CD14-positive monocyte (primary cell): ENCODE data around the gene TMEM47. TPM values are rescaled to one million over a fixed set of nuclear protein-coding genes. Genes with fewer than 3 reads are reported as not detected.

ENCODE experiments used
- DNase-seq, 3 donors: peaks; one replicate each; pipeline ENCODE4 v3.0.0-alpha.2; 2011 to 2022
- H2AFZ ChIP-seq: 2 replicates; pipeline ENCODE4 v1.6.0; 2012; ENCODE audit warnings: mild to moderate bottlenecking, low read depth, low read length, inconsistent platforms; ENCODE audit not compliant: insufficient read depth, poor library complexity, severe bottlenecking
- H3K27ac ChIP-seq, 2 donors: 1 replicate in 1 of 2; 2 replicates in 1 of 2; pipeline ENCODE4 v1.5.1; 2012 to 2013; ENCODE audit warnings: low read length in 2 of 2, control low read depth in 1 of 2, inconsistent platforms in 1 of 2, low read depth in 1 of 2, mild to moderate bottlenecking in 1 of 2
- H3K27me3 ChIP-seq, 2 donors: one replicate each; pipeline versions ENCODE4 v1.6.0 to v1.6.1; 2011 to 2013; ENCODE audit warnings: low read length in 2 of 2; ENCODE audit not compliant: control insufficient read depth in 2 of 2, insufficient read depth in 2 of 2
- H3K36me3 ChIP-seq, 2 donors: replicated peaks in 1 of 2; 1 replicate in 1 of 2; 2 replicates in 1 of 2; pipeline versions ENCODE4 v1.5.1 to v1.6.1; 2012 to 2013; ENCODE audit warnings: low read length in 2 of 2, control low read depth in 1 of 2, inconsistent platforms in 1 of 2, mild to moderate bottlenecking in 1 of 2; ENCODE audit not compliant: insufficient read depth in 2 of 2, control insufficient read depth in 1 of 2
- H3K4me1 ChIP-seq, 2 donors: 1 replicate in 1 of 2; 2 replicates in 1 of 2; pipeline versions ENCODE4 v1.5.1 to v1.6.1; 2012 to 2013; ENCODE audit warnings: low read length in 2 of 2, control low read depth in 1 of 2, inconsistent platforms in 1 of 2, mild to moderate bottlenecking in 1 of 2, moderate library complexity in 1 of 2; ENCODE audit not compliant: insufficient read depth in 2 of 2, control insufficient read depth in 1 of 2
- H3K4me2 ChIP-seq: replicated peaks from 2 replicates; pipeline ENCODE3; 2012; ENCODE audit warnings: low read length, moderate library complexity, mild to moderate bottlenecking; ENCODE audit not compliant: poor library complexity, severe bottlenecking; ENCODE audit errors: extremely low read depth
- H3K4me3 ChIP-seq, 3 experiments: fragments of 200-600 bp in 1 of 3; sonication (generic) in 1 of 3; replicated peaks in 1 of 3; 1 replicate in 2 of 3; 2 replicates in 1 of 3; pipeline ENCODE4 v1.5.1; 2011 to 2013; ENCODE audit warnings: low read length in 3 of 3, mild to moderate bottlenecking in 3 of 3, control low read depth in 2 of 3, low read depth in 2 of 3, inconsistent platforms in 1 of 3, moderate library complexity in 1 of 3
- H3K79me2 ChIP-seq: 2 replicates; pipeline ENCODE4 v1.6.0; 2012; ENCODE audit warnings: mild to moderate bottlenecking, control low read depth, inconsistent platforms, low read length, moderate library complexity; ENCODE audit not compliant: insufficient read depth
- H3K9ac ChIP-seq: 2 replicates; pipeline ENCODE4 v1.6.0; 2017; ENCODE audit warnings: low read length, mild to moderate bottlenecking; ENCODE audit not compliant: insufficient read depth, poor library complexity, severe bottlenecking
- H3K9me3 ChIP-seq, 2 donors: replicated peaks in 1 of 2; 1 replicate in 1 of 2; 2 replicates in 1 of 2; pipeline versions ENCODE4 v1.5.1 to v1.6.1; 2012 to 2013; ENCODE audit warnings: low read length in 2 of 2, control low read depth in 1 of 2; ENCODE audit not compliant: control insufficient read depth in 1 of 2, insufficient read depth in 1 of 2
- H4K20me1 ChIP-seq: 2 replicates; pipeline ENCODE4 v1.6.0; 2012; ENCODE audit warnings: mild to moderate bottlenecking, low read length, control low read depth, moderate library complexity; ENCODE audit not compliant: insufficient read depth
- H3K27ac Mint-ChIP-seq, 7 donors: one replicate each; pipeline ENCODE4 v1.8.0; 2020; ENCODE audit warnings: mild to moderate bottlenecking in 7 of 7, mixed read lengths in 7 of 7, moderate library complexity in 6 of 7, inconsistent platforms in 2 of 7
- H3K27me3 Mint-ChIP-seq, 3 donors: one replicate each; pipeline ENCODE4 v1.8.0; 2021 to 2022; ENCODE audit warnings: low read depth in 3 of 3, mild to moderate bottlenecking in 3 of 3, mixed read lengths in 3 of 3, moderate library complexity in 3 of 3, inconsistent platforms in 1 of 3
- H3K36me3 Mint-ChIP-seq, 2 donors: one replicate each; pipeline ENCODE4 v1.8.0; 2020; ENCODE audit warnings: mixed read lengths in 2 of 2, inconsistent platforms in 1 of 2, mild to moderate bottlenecking in 1 of 2
- H3K4me1 Mint-ChIP-seq: one replicate; pipeline ENCODE4 v1.8.0; 2020; ENCODE audit warnings: mild to moderate bottlenecking, mixed read lengths
- H3K4me3 Mint-ChIP-seq, 2 donors: one replicate each; pipeline ENCODE4 v1.8.0; 2020; ENCODE audit warnings: mild to moderate bottlenecking in 2 of 2, mixed read lengths in 2 of 2, moderate library complexity in 1 of 2
- H3K9me3 Mint-ChIP-seq, 7 donors: one replicate each; pipeline ENCODE4 v1.8.0; 2020 to 2022; ENCODE audit warnings: mixed read lengths in 7 of 7, mild to moderate bottlenecking in 6 of 7, moderate library complexity in 6 of 7, inconsistent platforms in 2 of 7
- WGBS: methylation state at CpG from one replicate; pipeline ENCODE4 v1.1.5; 2013; ENCODE audit warnings: missing lambda C conversion rate; ENCODE audit not compliant: insufficient coverage; 5-methylcytosine and 5-hydroxymethylcytosine counted together
- intact Hi-C, 2 donors: fragments of 100-400 bp; cut with micrococcal nuclease; formaldehyde crosslinking; loops; one replicate each; pipeline versions ENCODE4 v1.15.0 to v1.15.1; 2023
- polyA plus RNA-seq, 3 donors: library from polyadenylated mRNA; depleted of rRNA in 1 of 3; unstranded in 2 of 3; stranded (reverse) in 1 of 3; fragments of 300-500 nt in 2 of 3; fragments of >200 nt in 1 of 3; fragmentation: Illumina TruSeq in 2 of 3; gene quantifications; 1 replicate in 2 of 3; 2 replicates in 1 of 3; pipeline ENCODE4 v1.2.3, GENCODE V29; 2012 to 2021
- TF ChIP-seq, protein P1 (sequence below): fragments of 200-600 bp; IDR thresholded peaks from one replicate; pipeline ENCODE4 v1.8.0; 2022; ENCODE audit warnings: antibody characterized with exemption, mild to moderate bottlenecking

TMEM47 gene
- polyA plus RNA-seq, 3 donors = not detected

DNA sequence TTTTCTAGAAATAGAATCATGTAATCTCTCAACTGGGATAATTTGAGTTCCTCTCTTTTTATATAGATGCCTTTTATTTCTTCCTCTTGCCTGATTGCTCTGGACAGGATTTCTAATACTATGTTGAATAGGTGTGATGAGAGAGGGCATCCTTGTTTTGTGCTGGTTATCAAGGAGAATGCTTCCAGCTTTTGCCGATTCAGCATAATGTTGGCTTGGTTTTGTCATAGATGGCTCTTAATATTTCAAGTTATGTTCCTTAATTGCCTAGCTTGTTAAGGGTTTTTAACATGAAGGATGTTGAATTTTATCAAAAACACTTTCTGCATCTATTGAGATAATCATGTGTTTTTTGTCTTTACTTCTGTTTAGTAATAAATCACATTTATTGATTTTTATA, 58.7 kb downstream of the TMEM47 start:
- no CpG with 5 or more reads among the region's 1 CpG for WGBS
- TF ChIP-seq, protein P1, sequence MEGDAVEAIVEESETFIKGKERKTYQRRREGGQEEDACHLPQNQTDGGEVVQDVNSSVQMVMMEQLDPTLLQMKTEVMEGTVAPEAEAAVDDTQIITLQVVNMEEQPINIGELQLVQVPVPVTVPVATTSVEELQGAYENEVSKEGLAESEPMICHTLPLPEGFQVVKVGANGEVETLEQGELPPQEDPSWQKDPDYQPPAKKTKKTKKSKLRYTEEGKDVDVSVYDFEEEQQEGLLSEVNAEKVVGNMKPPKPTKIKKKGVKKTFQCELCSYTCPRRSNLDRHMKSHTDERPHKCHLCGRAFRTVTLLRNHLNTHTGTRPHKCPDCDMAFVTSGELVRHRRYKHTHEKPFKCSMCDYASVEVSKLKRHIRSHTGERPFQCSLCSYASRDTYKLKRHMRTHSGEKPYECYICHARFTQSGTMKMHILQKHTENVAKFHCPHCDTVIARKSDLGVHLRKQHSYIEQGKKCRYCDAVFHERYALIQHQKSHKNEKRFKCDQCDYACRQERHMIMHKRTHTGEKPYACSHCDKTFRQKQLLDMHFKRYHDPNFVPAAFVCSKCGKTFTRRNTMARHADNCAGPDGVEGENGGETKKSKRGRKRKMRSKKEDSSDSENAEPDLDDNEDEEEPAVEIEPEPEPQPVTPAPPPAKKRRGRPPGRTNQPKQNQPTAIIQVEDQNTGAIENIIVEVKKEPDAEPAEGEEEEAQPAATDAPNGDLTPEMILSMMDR = no peak
- H3K4me3 Mint-ChIP-seq = no peak overlapping the region
- no peaks in the 10 kb centered on the region for H3K79me2 ChIP-seq
- H3K27ac Mint-ChIP-seq = no peak overlapping the region
- no peaks in the 10 kb centered on the region for H3K4me1 Mint-ChIP-seq
- no peak overlapping the region for H3K4me3 ChIP-seq
- no peak for DNase-seq
- no peaks in the 10 kb centered on the region for H3K27me3 ChIP-seq
- no peaks in the 10 kb centered on the region for H3K9me3 ChIP-seq
- H3K4me1 ChIP-seq = no peaks in the 10 kb centered on the region
- no peaks in the 10 kb centered on the region for H3K27me3 Mint-ChIP-seq
- no peak overlapping the region for H3K4me2 ChIP-seq
- peaks cover 0 to 2% (median 0%) of the 10 kb centered on the region in 7 donors for H3K9me3 Mint-ChIP-seq
- H4K20me1 ChIP-seq = no peaks in the 10 kb centered on the region
- H3K36me3 Mint-ChIP-seq = no peaks in the 10 kb centered on the region
- no peak overlapping the region for H3K27ac ChIP-seq
- H3K36me3 ChIP-seq = no peaks in the 10 kb centered on the region
- H3K9ac ChIP-seq = no peak overlapping the region
- intact Hi-C loops = no loop called here
- H2AFZ ChIP-seq = no peak overlapping the region

DNA sequence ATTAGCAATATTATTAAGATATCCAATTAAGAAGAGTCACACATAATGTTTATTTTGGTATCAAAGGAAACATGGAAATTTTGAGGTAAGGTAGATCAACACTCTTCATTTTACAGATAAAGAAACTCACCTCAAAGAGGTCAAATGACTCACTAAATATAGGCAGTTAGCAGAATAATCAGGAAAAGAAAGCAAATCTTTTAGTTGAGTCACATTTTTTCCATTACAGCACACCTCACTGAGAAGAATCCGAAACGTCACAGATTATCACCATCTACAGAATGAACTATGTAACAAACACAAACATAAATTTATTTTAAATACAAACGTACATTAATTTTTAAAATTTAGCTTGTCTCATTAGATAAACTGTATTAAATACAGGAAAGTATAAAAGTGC, 70.1 kb downstream of the TMEM47 start:
- peaks cover 0 to 5% (median 1%) of the 10 kb centered on the region in 7 donors for H3K9me3 Mint-ChIP-seq
- WGBS = no CpG with 5 or more reads among the region's 3 CpGs
- H3K9me3 ChIP-seq = no peaks in the 10 kb centered on the region

More for the DNA sequence above, 70.1 kb downstream of the TMEM47 start:
- Histone ChIP-seq H4K20me1 (no peaks in the 10 kb centered on the region), H3K79me2 (no peaks in the 10 kb centered on the region), H3K9ac (no peak overlapping the region), H3K4me3 (no peak overlapping the region), H3K27me3 (no peaks in the 10 kb centered on the region), H3K4me1 (no peaks in the 10 kb centered on the region), H3K36me3 (no peaks in the 10 kb centered on the region), H2AFZ (no peak overlapping the region), H3K27ac (no peak overlapping the region), H3K4me2 (no peak overlapping the region)
- TF ChIP-seq, protein P1 = no peak
- Mint-ChIP-seq H3K4me1 (no peaks in the 10 kb centered on the region), H3K27ac (no peak overlapping the region), H3K4me3 (no peak overlapping the region), H3K27me3 (peaks cover 0 to 2% (median 0%) of the 10 kb centered on the region in 3 donors), H3K36me3 (no peaks in the 10 kb centered on the region)
- intact Hi-C loops = no loop called here
- no peak for DNase-seq
